Forelimb muscle (tissue), 1 donor: ENCODE measurements around the gene FBXW12. TPM values are rescaled to one million over a fixed set of nuclear protein-coding genes. Genes with fewer than 3 reads are reported as not detected.

ENCODE experiments used
- DNase-seq: peaks from one replicate; pipeline ENCODE4 v3.0.0-alpha.2; 2013; ENCODE audit warnings: low read depth
- polyA plus RNA-seq: library from polyadenylated mRNA; unstranded; fragments of 120-200 nt; gene quantifications from one replicate; pipeline ENCODE4 v1.2.1, GENCODE V29; 2013; ENCODE audit not compliant: insufficient read length

The FBXW12 gene
- polyA plus RNA-seq, 1 donor = 0.15 TPM

DNA sequence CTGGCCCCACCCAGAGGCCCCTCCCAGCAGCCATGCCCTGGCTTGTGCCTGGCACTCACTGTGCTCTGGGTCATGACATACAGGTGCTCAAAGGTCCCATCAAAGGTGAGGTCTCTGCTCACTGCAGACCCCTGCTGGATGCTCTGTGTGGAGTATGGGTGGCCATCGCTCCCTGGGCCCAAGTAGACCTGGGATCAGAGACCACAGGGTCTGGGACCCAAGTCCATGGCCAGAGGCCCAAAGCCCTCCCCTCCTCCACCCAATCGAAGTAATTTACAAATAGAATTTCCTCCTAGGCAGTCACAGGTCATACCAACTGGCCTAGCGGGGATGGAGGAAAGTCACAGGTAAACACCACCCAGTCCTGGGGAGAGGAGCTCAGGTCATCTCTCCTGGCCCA, 50.3 kb downstream of the FBXW12 start:
- DNase-seq = no peak

DNA sequence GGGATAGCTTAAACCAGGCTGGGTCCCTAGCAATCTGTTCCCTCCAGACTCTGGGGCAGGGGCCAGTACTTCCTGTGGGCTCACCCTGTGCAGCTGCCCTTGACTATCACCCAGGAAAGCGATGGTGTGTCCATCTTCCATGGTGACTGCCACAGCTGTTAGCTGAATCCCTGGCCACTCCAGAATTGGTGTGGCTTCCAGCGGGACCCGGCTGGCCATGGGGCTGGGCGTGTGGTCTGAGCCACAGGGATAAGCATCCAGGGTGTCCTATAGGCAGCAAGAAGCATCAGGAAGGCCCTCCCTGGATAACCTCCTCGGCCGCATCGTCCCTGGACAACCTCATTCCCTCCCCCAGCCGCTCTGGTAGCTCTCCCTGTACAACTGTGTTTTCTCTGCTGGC, 50.7 kb downstream of the FBXW12 start:
- DNase-seq = no peak

DNA sequence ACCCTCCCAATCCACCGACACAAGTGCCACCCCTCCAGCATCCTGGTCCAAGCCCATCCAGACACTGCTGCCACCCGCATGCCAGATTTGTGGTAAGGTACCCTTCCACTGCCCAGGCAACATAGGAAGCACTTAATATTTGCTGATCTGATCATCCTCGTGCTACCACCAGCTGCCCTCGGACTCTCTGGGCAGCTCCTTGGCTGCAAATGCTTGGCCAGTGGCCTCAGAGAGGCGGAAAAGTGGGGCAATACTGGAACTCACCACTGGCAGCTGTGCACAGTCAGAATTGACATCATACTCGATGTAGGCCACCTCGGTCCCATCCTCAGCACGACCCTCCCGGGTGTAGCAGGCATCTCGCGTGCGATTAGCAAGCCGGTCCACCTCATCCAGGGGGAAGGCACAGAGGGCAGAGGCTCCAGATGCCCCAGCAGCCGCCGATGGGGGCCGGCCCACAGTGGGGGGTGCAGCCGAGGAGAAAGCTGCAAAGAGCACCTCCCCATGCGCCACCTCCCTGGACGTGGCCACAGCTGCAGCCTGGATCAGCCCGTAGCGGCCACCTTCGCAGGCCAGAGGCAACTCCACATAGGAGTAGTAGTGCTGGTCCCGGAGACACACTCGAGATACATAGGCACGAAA, 51.3 kb downstream of the FBXW12 start:
- DNase-seq = no peak

DNA sequence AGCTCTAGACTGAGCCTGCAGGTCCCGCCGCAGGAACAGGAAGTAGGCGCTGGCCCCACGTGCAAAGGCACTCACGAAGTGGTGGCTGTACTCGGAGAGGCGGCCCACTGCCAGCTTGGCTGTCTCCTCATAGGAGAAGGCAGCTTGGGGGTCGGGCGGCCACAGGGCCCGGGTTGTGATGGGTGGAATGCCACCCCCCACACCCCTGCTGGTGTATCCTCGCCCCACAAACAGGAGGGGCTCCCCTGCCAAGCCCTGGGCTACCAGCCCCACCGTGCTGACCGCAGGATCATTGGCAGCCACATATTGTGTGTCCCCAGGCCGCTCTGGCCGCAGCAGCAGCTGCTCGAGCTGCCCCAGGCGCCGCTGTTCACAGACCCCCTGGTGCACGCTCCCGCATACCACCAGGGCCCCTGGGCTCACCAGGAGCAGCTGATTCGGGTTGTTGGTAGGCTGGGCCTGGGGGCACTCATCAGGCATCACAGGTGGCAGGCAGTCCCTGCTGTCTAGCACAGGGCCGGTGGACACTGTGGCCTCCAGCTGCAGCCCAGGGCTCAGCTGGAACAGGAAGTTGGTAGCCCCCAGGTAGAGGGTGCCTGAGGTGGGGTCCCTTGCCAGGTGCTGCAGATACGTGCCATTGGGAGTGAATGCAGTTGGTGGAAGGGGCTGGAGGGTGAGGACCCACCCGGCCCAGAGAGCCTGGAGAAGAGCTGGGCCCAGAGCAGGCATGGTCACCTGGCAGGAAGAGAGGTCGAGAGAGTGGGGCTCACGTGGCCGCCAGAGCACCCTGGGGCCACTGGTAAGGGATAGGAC, 52.1 kb downstream of the FBXW12 start:
- DNase-seq = no peak

DNA sequence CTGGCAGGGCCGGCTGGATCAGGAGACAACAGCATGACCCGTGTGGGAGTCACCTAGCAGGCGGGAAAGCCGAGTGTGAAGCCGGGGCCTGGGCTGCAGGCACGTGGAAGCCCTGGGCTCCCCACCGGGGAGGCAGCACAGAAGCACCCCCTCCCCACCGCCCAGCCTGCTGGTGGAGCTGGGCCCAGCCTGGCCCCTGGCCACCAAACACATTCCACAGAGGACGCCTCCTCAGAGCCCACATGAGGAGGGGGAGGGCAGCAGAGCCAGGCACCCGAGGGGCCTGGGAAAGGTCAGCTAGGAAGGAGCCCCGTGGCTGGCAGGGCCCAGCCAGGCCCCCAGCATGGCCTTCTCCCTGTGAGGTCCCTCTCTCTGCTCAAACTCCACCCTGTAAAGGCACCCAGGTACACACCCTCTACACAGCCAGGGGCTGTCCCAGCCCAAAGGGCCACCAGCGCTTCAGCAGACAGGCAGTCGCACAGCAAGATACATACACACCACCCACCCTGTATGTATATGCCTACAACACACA, 53.3 kb downstream of the FBXW12 start:
- no peak for DNase-seq

DNA sequence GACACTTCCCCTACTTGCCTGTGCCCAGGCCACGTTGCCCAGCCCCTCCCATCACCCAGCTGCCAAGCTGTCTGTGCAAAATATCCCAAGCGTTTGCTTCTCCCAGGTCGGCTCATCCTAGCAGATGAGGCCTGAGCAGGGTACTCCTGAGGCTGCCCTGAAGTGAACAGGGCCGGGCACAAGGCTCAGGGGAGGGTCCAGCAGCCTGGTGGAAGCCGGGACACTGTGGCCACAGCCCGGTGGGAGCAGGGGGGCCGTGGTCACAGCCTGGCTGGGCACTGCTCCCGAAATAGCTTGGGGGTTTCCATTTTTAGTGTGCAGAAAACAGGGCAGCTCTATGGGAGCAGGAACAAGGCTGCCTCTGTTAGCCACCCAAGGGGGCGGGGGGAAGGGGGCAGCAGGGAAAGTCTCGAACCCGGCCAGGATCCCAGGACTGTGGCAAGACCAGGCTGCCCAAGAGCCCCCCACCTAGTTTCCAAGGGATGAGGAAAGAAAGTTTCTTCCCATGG, 54.4 kb downstream of the FBXW12 start:
- DNase-seq = no peak

DNA sequence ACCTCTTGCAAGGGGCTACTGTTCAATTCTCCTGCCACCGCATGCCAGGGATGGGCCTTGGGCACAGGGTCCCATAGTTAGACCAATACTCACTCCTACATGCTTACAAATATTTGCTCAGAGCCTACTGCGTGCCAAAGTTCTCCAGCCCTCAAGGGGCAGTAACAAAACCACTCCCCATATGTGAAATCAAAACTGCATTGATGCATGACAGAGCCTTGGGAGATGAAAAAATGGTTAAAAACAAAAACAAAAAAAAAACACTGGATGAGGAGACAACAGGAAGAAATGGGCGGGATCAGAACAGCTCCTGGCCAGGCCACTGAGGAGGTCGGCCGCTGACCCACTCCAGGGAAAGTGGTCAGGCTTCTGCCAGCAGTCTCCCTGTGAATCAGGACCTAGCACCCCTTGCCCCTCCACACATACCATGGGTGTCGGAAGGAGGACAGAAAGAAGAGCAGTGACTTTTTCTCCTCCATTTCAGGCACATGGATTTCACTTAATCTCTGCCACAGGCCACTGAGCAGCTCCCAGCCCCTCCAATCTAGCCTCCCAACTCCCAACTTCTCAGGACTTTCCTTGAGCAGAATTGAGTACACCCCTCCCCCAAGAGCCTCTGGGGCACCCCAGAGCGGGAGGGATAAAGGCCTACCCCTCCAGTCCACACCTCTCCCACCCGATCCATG, 55.1 kb downstream of the FBXW12 start:
- DNase-seq = no peak

DNA sequence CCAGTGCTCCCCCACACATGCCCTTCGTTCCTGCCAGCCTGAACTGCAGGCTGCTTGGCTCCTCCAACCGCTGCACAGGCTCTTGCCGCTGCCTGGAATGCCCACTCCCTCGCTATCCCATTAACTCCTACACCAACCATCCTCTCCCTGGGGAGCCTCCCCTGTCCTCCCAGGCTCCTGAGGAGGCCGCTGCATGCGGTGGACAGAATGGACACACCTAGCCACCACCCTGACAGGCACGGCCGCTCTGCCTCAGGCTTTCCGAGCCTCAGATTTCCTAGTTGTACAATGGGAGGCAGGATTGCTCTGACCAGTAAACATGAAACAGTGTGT, 55.6 kb downstream of the FBXW12 start:
- no peak for DNase-seq

DNA sequence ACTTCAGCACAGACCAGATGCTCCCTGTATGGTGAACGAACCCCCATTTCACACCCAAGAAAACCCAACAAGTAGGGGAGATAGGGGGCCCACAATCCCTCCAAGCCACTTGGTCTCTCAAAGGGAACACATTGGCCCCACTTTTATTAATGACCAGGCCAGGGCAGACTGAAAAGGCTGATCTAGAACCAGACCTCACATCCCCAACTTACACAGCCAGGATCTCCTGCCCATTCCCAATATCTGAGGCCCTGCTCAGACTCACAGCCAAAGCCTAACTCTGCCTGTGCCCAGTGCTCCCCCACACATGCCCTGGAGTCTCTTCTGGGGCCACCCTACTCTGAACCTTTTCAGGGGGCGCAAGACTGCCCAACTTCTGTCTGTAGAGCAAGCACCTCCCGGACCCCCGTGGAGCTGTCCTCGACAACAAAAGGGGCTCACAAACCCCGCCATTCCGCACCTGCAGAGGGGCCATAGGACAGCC, 56.1 kb downstream of the FBXW12 start:
- DNase-seq = no peak

DNA sequence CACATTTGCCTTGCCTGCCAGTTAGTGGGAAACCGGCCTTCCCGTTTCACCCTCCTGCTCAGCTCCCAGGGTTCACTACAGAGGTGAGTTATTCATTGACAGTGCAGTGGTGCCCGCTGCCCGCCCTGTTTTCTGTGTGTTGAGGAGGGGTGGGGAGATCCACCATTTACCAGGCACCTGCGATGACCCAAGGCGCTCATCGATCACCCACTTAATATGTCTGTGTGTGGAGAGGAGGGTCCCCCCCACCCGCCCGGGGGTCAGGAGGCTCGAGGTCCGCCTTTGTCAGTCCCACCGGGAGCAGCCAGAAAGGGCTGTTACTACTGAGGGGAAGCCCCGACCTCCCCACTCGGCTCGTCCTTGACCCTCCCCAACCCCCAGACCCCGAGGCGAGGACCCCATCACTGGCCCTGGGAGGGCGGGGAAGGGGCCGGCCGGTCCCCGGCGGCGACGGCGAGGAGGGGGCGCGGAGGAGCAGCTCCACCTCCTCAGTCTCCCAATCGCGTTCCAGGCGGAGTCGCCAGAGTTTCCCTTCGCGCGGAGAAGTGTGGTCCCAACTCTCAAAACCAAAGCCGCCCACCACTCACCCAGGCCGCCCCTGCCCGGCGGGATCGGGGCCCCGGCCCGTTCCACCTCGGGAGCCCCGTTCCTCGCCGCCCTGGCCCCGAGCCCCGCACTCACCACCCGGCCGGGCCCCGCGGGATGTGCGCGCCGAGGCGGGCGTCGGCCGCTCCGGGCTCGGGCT, 56.7 kb downstream of the FBXW12 start:
- DNase-seq = no peak

DNA sequence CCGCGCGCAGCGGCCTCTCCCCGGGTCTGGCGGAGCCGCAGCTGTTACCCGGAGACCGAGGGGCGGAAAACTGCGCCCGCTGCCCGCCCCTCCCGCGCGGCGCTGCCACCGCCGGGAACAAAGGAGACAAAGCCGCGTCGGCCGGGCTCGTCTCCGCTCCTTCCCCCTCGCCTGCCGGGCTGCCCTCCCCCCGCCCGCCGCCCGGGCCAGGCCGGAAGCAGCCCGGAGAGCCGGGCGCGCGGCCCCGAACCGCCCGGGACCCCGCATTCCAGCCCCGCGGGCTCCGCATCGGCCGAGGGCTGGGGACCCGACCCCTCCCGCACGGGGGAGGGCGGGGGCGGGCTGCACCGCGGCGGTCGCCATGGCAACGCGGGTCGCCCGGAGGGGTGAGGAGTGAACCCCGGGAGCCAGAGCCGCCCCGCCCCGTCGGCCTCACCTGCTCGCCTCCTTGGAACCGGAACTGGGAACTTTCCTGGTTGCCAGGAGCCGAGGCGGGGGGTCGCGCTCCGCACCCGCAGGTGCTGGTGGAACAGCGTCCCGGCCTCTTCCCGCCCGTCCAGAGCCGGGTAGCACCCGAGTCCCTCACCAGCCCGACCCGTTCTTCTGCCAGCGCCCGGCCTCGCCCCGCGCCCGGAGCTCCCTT, 57.4 kb downstream of the FBXW12 start:
- DNase-seq = no peak

DNA sequence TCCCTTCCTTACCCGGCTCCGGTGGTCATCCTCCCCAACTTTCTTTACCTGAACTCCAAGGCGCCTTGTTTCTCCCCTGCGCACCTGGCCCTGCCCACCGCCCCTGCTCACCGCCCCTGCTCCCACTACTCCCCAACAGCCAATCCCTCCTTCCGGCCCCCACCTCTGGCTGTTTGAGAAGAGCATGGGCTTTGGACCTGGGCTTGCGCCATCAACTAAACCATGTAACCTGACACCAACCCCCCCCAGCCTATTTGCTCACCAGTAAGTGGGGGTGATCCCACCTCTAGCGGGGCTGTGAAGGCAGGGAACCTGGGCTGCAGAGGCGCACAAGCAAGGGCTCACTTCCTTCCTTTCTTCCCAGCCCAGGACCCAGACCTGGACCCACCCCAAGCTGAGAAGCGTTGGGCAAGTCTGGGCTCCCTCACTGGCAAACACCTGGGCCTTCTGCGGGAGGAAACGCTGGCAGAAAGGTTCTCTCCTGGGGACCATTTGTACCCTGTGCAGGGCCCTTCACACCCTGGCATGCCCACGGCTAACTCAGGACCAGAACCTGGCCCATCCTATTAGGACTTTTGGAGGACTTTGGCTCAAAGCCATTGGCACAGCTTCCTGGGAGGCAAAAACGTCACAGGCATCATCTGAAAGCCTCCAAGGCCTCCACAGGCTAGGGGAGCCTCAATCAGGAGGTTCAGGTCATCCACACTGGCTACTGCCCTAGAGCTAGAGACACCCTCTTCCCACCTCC, 58.1 kb downstream of the FBXW12 start, which contains the start of gene PLXNB1:
Gene PLXNB1, minus strand, starts transcription at position 127 of the 748 bp plus-strand sequence. CDS start 5,475 bp downstream, outside the sequence.
- DNase-seq = no peak

DNA sequence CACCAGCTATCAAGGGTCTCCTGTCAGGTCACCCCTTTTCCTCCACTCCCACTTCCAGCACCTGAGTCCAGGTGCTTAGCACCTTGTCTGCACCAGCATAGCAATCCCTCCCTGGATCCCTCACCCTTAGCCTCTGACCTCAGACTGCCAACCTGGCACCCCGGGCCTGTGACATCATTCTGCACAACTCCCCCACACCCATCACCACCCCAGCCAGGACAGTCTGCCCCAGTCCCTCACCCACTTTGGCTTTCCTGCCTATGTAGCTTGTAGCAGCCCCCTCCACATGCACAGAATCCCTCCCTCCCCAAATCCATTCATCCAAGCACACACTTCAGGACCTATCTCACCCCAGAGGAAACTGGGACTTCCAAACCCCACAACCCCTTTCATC, 58.7 kb downstream of the FBXW12 start:
- no peak for DNase-seq

DNA sequence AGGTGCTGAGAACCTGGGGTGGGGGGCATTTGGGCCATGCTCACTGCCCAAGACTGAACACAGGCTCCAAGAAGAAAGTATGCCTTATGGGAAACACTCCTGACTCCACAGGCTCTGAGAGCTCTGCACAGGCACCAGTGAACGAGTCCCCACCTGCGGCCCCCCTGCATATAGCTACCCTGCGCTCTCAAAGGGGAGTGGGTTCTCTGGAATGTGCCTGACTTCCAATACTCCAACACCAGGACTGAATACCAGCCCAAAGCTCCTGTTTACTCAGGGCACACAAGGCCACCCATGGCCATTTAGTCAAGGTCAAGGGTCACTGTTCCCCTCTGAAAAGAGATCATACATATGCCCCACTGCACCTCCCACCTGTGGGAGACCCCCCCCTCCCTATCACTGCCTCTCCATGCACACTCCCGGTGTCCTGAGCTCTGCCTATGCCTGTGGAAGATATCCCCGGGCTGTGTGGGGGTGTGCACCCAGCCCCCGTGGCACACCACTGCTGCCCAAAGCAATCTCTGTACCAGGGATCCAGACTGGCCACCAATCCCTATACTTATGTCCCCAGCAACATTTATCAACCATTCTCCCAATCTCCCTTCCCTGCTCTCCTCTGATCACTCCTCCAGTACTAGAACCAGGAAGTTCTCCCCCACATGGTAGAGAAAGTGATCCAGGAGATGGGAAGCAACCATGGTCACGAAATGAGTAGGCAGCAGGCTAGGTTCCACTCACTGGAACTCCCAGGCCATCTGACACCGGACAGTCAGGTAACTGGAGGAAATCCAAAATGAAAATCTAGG, 59.4 kb downstream of the FBXW12 start:
- DNase-seq = no peak

DNA sequence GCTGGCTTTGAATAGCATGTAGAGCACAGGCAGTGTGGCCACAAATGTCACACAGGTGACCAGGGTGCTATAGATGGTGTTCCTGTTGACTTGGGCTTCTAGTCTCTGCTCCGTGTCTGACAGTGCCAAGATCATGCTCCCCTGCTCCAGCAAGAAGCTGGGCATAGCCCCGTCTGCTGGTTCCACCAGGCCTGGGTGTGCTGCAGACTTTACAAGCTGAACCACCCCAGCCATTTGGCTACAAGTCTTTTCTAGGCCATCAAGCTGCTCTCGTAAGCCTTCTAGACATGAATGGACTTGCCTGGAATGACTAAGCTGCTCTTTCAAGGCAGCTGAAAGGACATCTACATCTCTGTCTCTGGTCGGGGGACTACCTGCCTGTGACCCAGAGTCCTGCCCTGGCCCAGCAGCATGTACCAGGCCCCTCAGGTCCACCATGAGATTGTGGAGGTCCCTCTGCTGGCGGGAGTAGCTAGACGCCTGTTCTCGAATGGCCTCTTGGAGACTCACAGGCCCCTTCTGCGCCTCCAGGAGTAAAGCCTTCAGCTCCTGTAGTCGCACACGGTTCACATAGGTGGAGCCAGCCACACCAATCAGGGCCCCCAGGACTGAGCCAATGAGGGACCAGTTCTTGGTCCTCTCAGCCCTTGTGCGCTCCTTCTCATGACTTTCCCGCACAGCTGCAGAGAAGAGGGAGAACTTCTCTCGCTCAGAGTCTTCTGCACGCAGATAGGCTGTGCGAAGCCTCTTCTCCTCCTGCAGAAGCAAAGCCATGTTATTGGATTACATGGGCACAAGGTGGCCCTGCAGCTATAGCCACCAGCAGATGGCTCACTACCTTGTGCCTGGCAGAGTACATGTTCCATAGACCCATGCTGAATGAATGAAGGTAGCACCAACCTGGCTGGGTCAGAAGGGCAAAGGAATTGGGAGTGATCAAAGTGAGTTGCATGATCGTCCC, 60.7 kb downstream of the FBXW12 start:
- DNase-seq = no peak

DNA sequence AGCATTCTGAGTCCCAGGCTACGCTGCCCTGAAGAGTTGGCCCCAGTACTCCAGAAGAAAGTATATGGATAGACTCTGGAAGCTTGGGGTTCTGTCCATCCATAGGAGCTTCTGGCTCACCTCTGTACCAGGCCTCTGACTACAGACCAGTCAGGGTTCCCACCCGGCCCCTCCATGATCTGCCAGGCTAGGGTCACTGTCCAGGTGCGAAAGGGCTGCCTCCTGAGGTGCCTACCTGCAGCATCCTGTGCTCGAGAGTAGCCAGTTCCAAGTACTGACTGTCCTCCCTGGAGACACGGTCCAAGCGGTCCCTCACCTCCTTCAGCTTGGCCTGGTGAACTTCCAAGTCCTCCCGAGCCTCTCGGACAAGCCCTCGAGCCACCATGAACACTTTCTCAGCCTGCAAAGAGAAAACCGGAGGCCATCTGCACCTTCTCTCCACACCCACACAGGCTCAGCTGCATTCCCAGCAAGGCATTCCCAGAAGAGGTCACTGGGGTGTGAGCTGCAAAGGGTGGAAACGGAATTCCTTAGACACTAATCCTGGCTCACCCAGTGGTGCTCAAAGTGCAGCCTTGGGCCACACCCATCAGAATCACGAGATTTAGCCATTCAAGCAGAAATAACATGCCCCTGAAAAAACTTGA, 61.6 kb downstream of the FBXW12 start:
- DNase-seq = no peak

DNA sequence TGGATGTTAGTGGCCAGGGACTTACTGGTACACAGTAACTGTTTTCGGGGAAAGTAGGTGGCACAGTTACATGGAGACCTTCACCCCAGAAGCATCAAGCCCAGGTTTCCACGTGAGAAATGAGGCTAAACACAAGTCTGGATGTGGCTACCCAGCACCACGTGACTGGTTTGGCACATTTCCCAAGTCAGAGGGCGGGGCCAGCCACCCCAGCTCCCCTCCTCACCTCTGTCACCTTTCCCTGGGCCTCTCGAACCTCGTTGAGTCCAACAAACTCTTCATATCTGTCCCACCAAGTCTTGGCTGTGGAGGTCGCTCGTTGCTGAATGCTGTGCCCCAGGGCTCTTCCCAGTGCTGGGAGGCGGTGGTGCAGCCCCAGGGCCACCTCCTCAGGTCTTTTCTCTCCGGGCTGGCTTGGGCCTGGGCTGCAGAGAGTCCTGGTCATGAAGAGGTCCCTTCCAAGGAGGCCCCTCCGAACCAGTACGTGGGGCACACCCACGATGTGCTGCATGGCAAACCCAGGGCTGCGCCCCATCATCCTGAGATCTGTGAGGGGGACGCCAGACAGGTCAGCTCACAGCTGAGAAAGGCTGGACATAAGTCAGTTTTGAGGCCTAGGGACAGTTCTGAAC, 62.7 kb downstream of the FBXW12 start:
- DNase-seq = no peak
